ENCODE measurements around the gene PDE4DIP.
"Not testable (repeated sequence)": the region's sequence is repeated elsewhere in the genome, so short reads cannot be mapped to it uniquely, and the experiment has no call there.

- not testable (repeated sequence) for TF ChIP-seq CTCF (IDR thresholded peaks at IDR 0.05 in 4 of 5, conservative IDR thresholded peaks at IDR 0.05 in 1 of 5); POLR2A (IDR thresholded peaks at IDR 0.05)
Observed at GRCh38 chr1:149008326-149008725, 164.1 kb downstream of the PDE4DIP start.
